K562 (cell line): ENCODE measurements around the gene ELK4. TPM values are rescaled to one million over a fixed set of nuclear protein-coding genes. Genes with fewer than 3 reads are reported as not detected.

ENCODE experiments used
- ATAC-seq: fragments of 200-7000 bp; cut with Tn5 transposase; 3 replicates; pipeline ENCODE4 v1.9.1; 2020; ENCODE audit warnings: moderate library complexity
- BruUV-seq: library from RNA; stranded (reverse); fragments of 400-500 nt; replicated peaks from 2 replicates; lab custom pipeline; 2021; lab: Mats Ljungman, UMichigan
- CTCF ChIA-PET: fragments of 300-600 bp; formaldehyde crosslinking; extraction: SDS; loops from one replicate; lab custom pipeline; 2021; ENCODE audit warnings: low intra/inter-chr PET ratio; lab: Yijun Ruan, JAX
- POLR2A ChIA-PET: fragments of 300-600, 350-650 bp; sonication (Branson Sonifier 250); formaldehyde crosslinking; extraction: SDS; loops from one replicate; lab custom pipeline; 2021; ENCODE audit warnings: antibody characterized with exemption, inconsistent platforms; lab: Yijun Ruan, JAX
- DNase-seq, 4 experiments: peaks; one replicate each; pipeline versions ENCODE4 v3.0.0 to v3.0.0-alpha.2; 2011 to 2018; ENCODE audit warnings: low spot score in 3 of 4, mixed read lengths in 3 of 4; ENCODE audit errors: extremely low read depth in 1 of 4
- FAIRE-seq: peaks from 2 replicates; lab custom pipeline; 2011; peaks lifted over from hg19 to GRCh38; lab: Jason Lieb, UNC
- H2AFZ ChIP-seq: 2 replicates; pipeline ENCODE4 v1.6.0; 2011; ENCODE audit warnings: low read depth, low read length, control low read depth, inconsistent platforms
- H3K27ac ChIP-seq: fragments of 200-600 bp; 3 replicates; pipeline ENCODE4 v1.8.0; 2011; ENCODE audit warnings: low read depth, mild to moderate bottlenecking, control low read depth, inconsistent platforms, low read length, moderate library complexity, mixed read lengths; ENCODE audit errors: extremely low read depth
- H3K27me3 ChIP-seq, 2 experiments: fragments of 300-600 bp in 1 of 2; 2 replicates in 1 of 2; 3 replicates in 1 of 2; pipeline versions ENCODE4 v1.6.0 to v1.8.0; 2011; ENCODE audit warnings: inconsistent platforms in 2 of 2, low read length in 2 of 2, mild to moderate bottlenecking in 1 of 2, mixed read lengths in 1 of 2, moderate library complexity in 1 of 2; ENCODE audit not compliant: control insufficient read depth in 2 of 2, insufficient read depth in 2 of 2
- H3K36me3 ChIP-seq: fragments of 300-600 bp; 3 replicates; pipeline ENCODE4 v1.8.0; 2011; ENCODE audit warnings: mild to moderate bottlenecking, low read length, inconsistent platforms; ENCODE audit not compliant: control insufficient read depth, insufficient read depth
- H3K4me1 ChIP-seq, 2 experiments: fragments of 200-600 bp in 1 of 2; replicated peaks in 1 of 2; 2 replicates in 1 of 2; 3 replicates in 1 of 2; pipeline versions ENCODE4 v1.5.1 to v1.8.0; 2011; ENCODE audit warnings: inconsistent platforms in 2 of 2, low read length in 2 of 2, mild to moderate bottlenecking in 1 of 2, mixed read lengths in 1 of 2, moderate library complexity in 1 of 2; ENCODE audit not compliant: control insufficient read depth in 2 of 2, insufficient read depth in 2 of 2
- H3K4me2 ChIP-seq: 2 replicates; pipeline ENCODE4 v1.6.1; 2011; ENCODE audit warnings: low read length, control low read depth, inconsistent platforms, mixed read lengths; ENCODE audit not compliant: insufficient read depth
- H3K4me3 ChIP-seq: fragments of 200-600 bp; sonication (generic), shearing (Covaris generic); 2 replicates; pipeline ENCODE4 v1.5.1; 2016; ENCODE audit warnings: control low read depth, inconsistent platforms
- H3K79me2 ChIP-seq: fragments of 200-600 bp; 3 replicates; pipeline ENCODE4 v1.8.0; 2011; ENCODE audit warnings: low read length, inconsistent platforms; ENCODE audit not compliant: control insufficient read depth, insufficient read depth
- H3K9ac ChIP-seq, 2 experiments: 2 replicates each; pipeline versions ENCODE4 v1.6.0 to v1.6.1; 2011; ENCODE audit warnings: low read depth in 2 of 2, low read length in 2 of 2, control low read depth in 1 of 2, inconsistent platforms in 1 of 2, mild to moderate bottlenecking in 1 of 2, mixed read lengths in 1 of 2; ENCODE audit not compliant: insufficient read depth in 1 of 2
- H3K9me1 ChIP-seq: one replicate; pipeline ENCODE4 v1.6.0; 2011; ENCODE audit warnings: inconsistent platforms, mild to moderate bottlenecking, low read length, moderate library complexity; ENCODE audit not compliant: control insufficient read depth, insufficient read depth
- H3K9me3 ChIP-seq: replicated peaks from 2 replicates; pipeline ENCODE4 v1.5.1; 2011; ENCODE audit warnings: low read depth, low read length, inconsistent platforms; ENCODE audit not compliant: control insufficient read depth, insufficient read depth
- H4K20me1 ChIP-seq: replicated peaks from 2 replicates; pipeline ENCODE4 v1.6.1; 2011; ENCODE audit warnings: low read length, inconsistent platforms, mixed read lengths; ENCODE audit not compliant: control insufficient read depth, insufficient read depth
- ADNP ChIP-seq: fragments of 200-800 bp; sonication (Bioruptor generic); IDR thresholded peaks from 2 replicates; pipeline ENCODE4 v1.6.1; 2016; ENCODE audit warnings: missing genetic modification characterization, missing compliant biosample characterization
- CBX1 ChIP-seq: sonication (generic); IDR thresholded peaks from 2 replicates; pipeline ENCODE4 v1.6.1; 2016; ENCODE audit warnings: antibody characterized with exemption, low read depth, mild to moderate bottlenecking
- CTBP1 ChIP-seq: fragments of 450-650 bp; IDR thresholded peaks from 2 replicates; pipeline ENCODE4 v1.6.1; 2016; ENCODE audit warnings: borderline replicate concordance
- ETV5 ChIP-seq: sonication (generic); formaldehyde crosslinking; IDR thresholded peaks from 2 replicates; pipeline ENCODE4 v1.4.0; 2020; ENCODE audit warnings: low read depth, mild to moderate bottlenecking, missing genetic modification reagents
- GTF2E2 ChIP-seq: fragments of 200-800 bp; sonication (Bioruptor generic); IDR thresholded peaks from 2 replicates; pipeline ENCODE4 v1.6.1; 2016; ENCODE audit warnings: missing genetic modification characterization, missing compliant biosample characterization
- HDAC2 ChIP-seq: fragments of 450-650 bp; IDR thresholded peaks from 2 replicates; pipeline ENCODE4 v1.6.1; 2016; ENCODE audit warnings: mild to moderate bottlenecking
- KAT2B ChIP-seq: IDR thresholded peaks from one replicate; pipeline ENCODE4 v1.6.1; 2012; ENCODE audit warnings: low read depth, mild to moderate bottlenecking, control low read depth, inconsistent platforms, low read length, moderate library complexity
- NCOA6 ChIP-seq: fragments of 450-650 bp; IDR thresholded peaks from 2 replicates; pipeline ENCODE4 v1.6.1; 2017; ENCODE audit warnings: mild to moderate bottlenecking
- PHF8 ChIP-seq: fragments of 200-600 bp; sonication (generic); IDR thresholded peaks from 2 replicates; pipeline ENCODE4 v1.6.1; 2012; ENCODE audit warnings: mixed run types, mild to moderate bottlenecking, inconsistent platforms, low read length, moderate library complexity, borderline replicate concordance
- SIX5 ChIP-seq, 2 experiments: IDR thresholded peaks; 2 replicates each; pipeline ENCODE4 v1.6.1; 2011; ENCODE audit warnings: low read length in 2 of 2, borderline replicate concordance in 1 of 2, low read depth in 1 of 2, mild to moderate bottlenecking in 1 of 2, moderate library complexity in 1 of 2; ENCODE audit not compliant: insufficient read depth in 1 of 2
- SLC30A9 ChIP-seq: fragments of 250-450 bp; sonication (Bioruptor Pico); IDR thresholded peaks from 2 replicates; pipeline ENCODE4 v1.8.0; 2022; ENCODE audit warnings: mild to moderate bottlenecking, moderate library complexity
- SMARCB1 ChIP-seq: IDR thresholded peaks from 2 replicates; pipeline ENCODE4 v1.6.1; 2011; ENCODE audit warnings: improper control_type of control experiment, low read depth; ENCODE audit not compliant: insufficient read length
- SNIP1 ChIP-seq: fragments of 450-650 bp; IDR thresholded peaks from 2 replicates; pipeline ENCODE4 v1.7.1; 2017; ENCODE audit warnings: low read depth, mild to moderate bottlenecking
- SRSF3 ChIP-seq: fragments of 200-400 bp; formaldehyde crosslinking; IDR thresholded peaks from 2 replicates; pipeline ENCODE4 v1.6.1; 2016; ENCODE audit warnings: mild to moderate bottlenecking, low read length, moderate library complexity; ENCODE audit not compliant: insufficient read depth
- SRSF9 ChIP-seq: fragments of 200-400 bp; formaldehyde crosslinking; IDR thresholded peaks from 2 replicates; pipeline ENCODE4 v1.6.1; 2017; ENCODE audit warnings: low read depth, low read length, borderline replicate concordance
- ZBED1 ChIP-seq: IDR thresholded peaks from 2 replicates; pipeline ENCODE4 v1.6.1; 2014
- ZNF3 ChIP-seq: fragments of 250-450 bp; sonication (Bioruptor Pico); IDR thresholded peaks from 2 replicates; pipeline ENCODE4 v1.5.0; 2021; ENCODE audit warnings: mild to moderate bottlenecking, moderate library complexity
- ZNF76 ChIP-seq: fragments of 250-450 bp; sonication (Bioruptor Pico); IDR thresholded peaks from 2 replicates; pipeline ENCODE4 v1.4.0; 2020; ENCODE audit warnings: mild to moderate bottlenecking, moderate library complexity, borderline replicate concordance
- WGBS: fragments of 100-300 bp; shearing (Covaris generic); methylation state at CpG from one replicate; pipeline ENCODE4 v1.1.6; 2016; ENCODE audit warnings: low coverage, mixed read lengths; ENCODE audit not compliant: insufficient coverage; ENCODE audit errors: missing lambda C conversion rate; 5-methylcytosine and 5-hydroxymethylcytosine counted together
- in situ Hi-C: fragments of 300-500 bp; cut with MboI; formaldehyde crosslinking; loops from 4 replicates; pipeline ENCODE4 v1.15.0; 2018; ENCODE audit warnings: inconsistent platforms, mixed read lengths
- intact Hi-C: fragments of 100-400 bp; cut with micrococcal nuclease; formaldehyde crosslinking; loops from 2 replicates; pipeline ENCODE4 v1.14.2; 2022
- polyA plus RNA-seq, 8 experiments: library from polyadenylated mRNA; depleted of rRNA in 4 of 8; stranded (reverse) in 5 of 8; unstranded in 3 of 8; fragments of >200 nt; fragmentation: Nextera tagmentation in 2 of 8; fragmentation: Illumina TruSeq in 1 of 8; extraction: Ambion mirVana in 2 of 8; extraction: Trizol in 1 of 8; gene quantifications; 2 replicates each; pipeline versions ENCODE4 v1.2.1 to v1.2.3, GENCODE V29; 2011 to 2014; ENCODE audit warnings: inconsistent platforms in 1 of 8, missing spikeins in 1 of 8
- total RNA-seq, 7 experiments: library from RNA; depleted of rRNA in 6 of 7; stranded (reverse); fragments of >200 nt in 6 of 7; fragmentation: Illumina TruSeq in 2 of 7; extraction: Trizol in 2 of 7; gene quantifications; 2 replicates each; pipeline versions ENCODE4 v1.2.1 to v1.2.3, GENCODE V29; 2011 to 2021; ENCODE audit warnings: low replicate concordance in 1 of 7
- TF ChIP-seq, protein P1 (sequence below): fragments of 450-650 bp; formaldehyde crosslinking; IDR thresholded peaks from 2 replicates; pipeline ENCODE4 v1.4.0; 2022; ENCODE audit warnings: missing genetic modification characterization
- TF ChIP-seq, protein P2 (sequence below): sonication (generic); formaldehyde crosslinking; IDR thresholded peaks from 2 replicates; pipeline ENCODE4 v1.8.0; 2022; ENCODE audit warnings: missing genetic modification reagents, mild to moderate bottlenecking, borderline replicate concordance

ELK4 gene
- total and polyA plus RNA-seq, 9 of the 15 experiments (the other 6 are each of a cell fraction or from before 2014, with no cell fraction given) = 2.0 to 21.7 (median 9.2) TPM

DNA sequence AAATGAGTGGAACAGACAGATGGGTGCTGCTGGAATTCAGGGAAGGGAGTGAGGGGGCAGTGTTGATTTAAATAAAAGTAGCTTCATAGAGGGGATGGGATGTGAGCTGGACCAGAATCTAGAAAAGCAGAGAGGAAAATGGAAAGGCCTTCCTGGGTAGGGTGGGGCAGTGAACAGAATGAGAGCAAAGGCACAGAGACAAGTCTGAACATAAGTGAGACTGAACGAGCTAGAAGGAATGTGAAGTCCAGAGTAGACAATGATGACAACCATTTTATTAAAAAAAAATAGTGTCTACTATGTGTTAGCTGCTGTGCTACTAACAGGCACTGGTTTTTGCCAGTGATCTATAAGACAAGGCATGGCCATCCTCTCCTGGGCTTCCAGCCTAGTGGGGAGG lies 36.0 kb downstream of the ELK4 start (continued):
- TF ChIP-seq, protein P1, sequence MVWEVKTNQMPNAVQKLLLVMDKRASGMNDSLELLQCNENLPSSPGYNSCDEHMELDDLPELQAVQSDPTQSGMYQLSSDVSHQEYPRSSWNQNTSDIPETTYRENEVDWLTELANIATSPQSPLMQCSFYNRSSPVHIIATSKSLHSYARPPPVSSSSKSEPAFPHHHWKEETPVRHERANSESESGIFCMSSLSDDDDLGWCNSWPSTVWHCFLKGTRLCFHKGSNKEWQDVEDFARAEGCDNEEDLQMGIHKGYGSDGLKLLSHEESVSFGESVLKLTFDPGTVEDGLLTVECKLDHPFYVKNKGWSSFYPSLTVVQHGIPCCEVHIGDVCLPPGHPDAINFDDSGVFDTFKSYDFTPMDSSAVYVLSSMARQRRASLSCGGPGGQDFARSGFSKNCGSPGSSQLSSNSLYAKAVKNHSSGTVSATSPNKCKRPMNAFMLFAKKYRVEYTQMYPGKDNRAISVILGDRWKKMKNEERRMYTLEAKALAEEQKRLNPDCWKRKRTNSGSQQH = no peak
- TF ChIP-seq ZNF3 = no peak
- TF ChIP-seq, all 486 proteins: peak for 0

- DNase-seq = no peak
- Histone ChIP-seq H3K4me3 (no peak overlapping the region), H3K4me1 (peaks cover 3 to 6% of the 10 kb centered on the region in 2 experiments; a peak in 4 of 5 replicates), H3K4me2 (no peak overlapping the region), H3K27ac (no peak overlapping the region), H3K9me3 (no peaks in the 10 kb centered on the region), H3K79me2 (no peaks in the 10 kb centered on the region), H3K27me3 (no peaks in the 10 kb centered on the region), H4K20me1 (0 out of 2 replicates have a peak, but pooled peaks cover 3% of the 10 kb centered on the region), H3K36me3 (0 out of 3 replicates have a peak, but pooled peaks cover 2% of the 10 kb centered on the region), H3K9ac (no peak overlapping the region), H2AFZ (no peak overlapping the region), H3K9me1 (no peaks in the 10 kb centered on the region)
- no peak for FAIRE-seq
- in situ Hi-C loops = no loop called here
- no peak for ATAC-seq
- ChIA-PET CTCF (interaction anchor here (8.2 kb wide), 1 partner anchor 62 kb away, joined by 166 read pairs; no protein-coding TSS in a partner anchor), POLR2A (interaction anchor here (1.4 to 1.8 kb wide), 2 partner anchors 10 to 37 kb away, joined by 5 to 7 read pairs; partner anchors contain the start of gene ELK4)
- 8% methylated on average over 2 of the region's 2 CpGs for WGBS
- intact Hi-C loops = loop anchor here (10.0 kb wide), 1 partner anchor 189 kb away; no protein-coding TSS in a partner anchor
- no TSS peak for BruUV-seq
- TF ChIP-seq SMARCB1 (no peak), SLC30A9 (CRISPR knock-in tag) (no peak), SRSF3 (no peak), SRSF9 (no peak), HDAC2 (0 out of 2 replicates have a peak, but pooled peaks have one; percentile 38), CBX1 (no peak), ZBED1 (no peak), ADNP (tag) (0 out of 2 replicates have a peak, but pooled peaks have one; percentile 49), NCOA6 (no peak), PHF8 (no peak), ZNF76 (CRISPR knock-in tag) (no peak), CTBP1 (no peak), ETV5 (CRISPR knock-in tag) (no peak), SIX5 (IDR thresholded peaks at IDR 0.05; ENCODE audit: borderline replicate concordance in 1 of 2, insufficient read depth in 1 of 2, low read depth in 1 of 2, low read length in 2 of 2) (no peak), GTF2E2 (tag) (no peak), KAT2B (no peak), SNIP1 (no peak)
- TF ChIP-seq, protein P2, sequence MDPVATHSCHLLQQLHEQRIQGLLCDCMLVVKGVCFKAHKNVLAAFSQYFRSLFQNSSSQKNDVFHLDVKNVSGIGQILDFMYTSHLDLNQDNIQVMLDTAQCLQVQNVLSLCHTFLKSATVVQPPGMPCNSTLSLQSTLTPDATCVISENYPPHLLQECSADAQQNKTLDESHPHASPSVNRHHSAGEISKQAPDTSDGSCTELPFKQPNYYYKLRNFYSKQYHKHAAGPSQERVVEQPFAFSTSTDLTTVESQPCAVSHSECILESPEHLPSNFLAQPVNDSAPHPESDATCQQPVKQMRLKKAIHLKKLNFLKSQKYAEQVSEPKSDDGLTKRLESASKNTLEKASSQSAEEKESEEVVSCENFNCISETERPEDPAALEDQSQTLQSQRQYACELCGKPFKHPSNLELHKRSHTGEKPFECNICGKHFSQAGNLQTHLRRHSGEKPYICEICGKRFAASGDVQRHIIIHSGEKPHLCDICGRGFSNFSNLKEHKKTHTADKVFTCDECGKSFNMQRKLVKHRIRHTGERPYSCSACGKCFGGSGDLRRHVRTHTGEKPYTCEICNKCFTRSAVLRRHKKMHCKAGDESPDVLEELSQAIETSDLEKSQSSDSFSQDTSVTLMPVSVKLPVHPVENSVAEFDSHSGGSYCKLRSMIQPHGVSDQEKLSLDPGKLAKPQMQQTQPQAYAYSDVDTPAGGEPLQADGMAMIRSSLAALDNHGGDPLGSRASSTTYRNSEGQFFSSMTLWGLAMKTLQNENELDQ (CRISPR knock-in tag) = no peak
These were observed 36.4 kb downstream of the ELK4 start for GRCh38 chr1:205595435-205595834.
